Thyroid gland (tissue), 4 donors: ENCODE measurements around the gene MTA1. TPM values are rescaled to one million over a fixed set of nuclear protein-coding genes. Genes with fewer than 3 reads are reported as not detected.

Experiments used
- DNase-seq, 2 donors: peaks; one replicate each; pipeline ENCODE4 v3.0.0-alpha.2; 2019
- H3K27ac ChIP-seq, 3 donors: fragments of 200-600 bp; sonication (generic); 1 replicate in 2 of 3; 2 replicates in 1 of 3; pipeline ENCODE4 v1.5.1; 2016 to 2019; ENCODE audit warnings: mild to moderate bottlenecking in 1 of 3, moderate library complexity in 1 of 3
- H3K27me3 ChIP-seq: fragments of 200-600 bp; sonication (generic); one replicate; pipeline ENCODE4 v1.5.1; 2019
- H3K36me3 ChIP-seq, 2 donors: fragments of 200-600 bp; sonication (generic); one replicate each; pipeline ENCODE4 v1.5.1; 2016 to 2019
- H3K4me1 ChIP-seq, 2 donors: fragments of 200-600 bp; sonication (generic); one replicate each; pipeline ENCODE4 v1.5.1; 2017 to 2019
- H3K4me3 ChIP-seq, 3 donors: fragments of 200-600 bp; sonication (generic); replicated peaks in 1 of 3; 1 replicate in 2 of 3; 2 replicates in 1 of 3; pipeline ENCODE4 v1.5.1; 2016; ENCODE audit warnings: mild to moderate bottlenecking in 1 of 3
- H3K9me3 ChIP-seq: fragments of 200-600 bp; sonication (generic); one replicate; pipeline ENCODE4 v1.5.1; 2017
- POLR2A ChIP-seq, 2 donors: fragments of 450-650 bp; IDR thresholded peaks; one replicate each; pipeline ENCODE4 v1.6.1; 2017; ENCODE audit warnings: antibody characterized with exemption in 2 of 2, mild to moderate bottlenecking in 2 of 2, moderate library complexity in 1 of 2
- WGBS, 2 donors: methylation state at CpG; one replicate each; pipeline ENCODE4 v1.1.5; 2017; 5-methylcytosine and 5-hydroxymethylcytosine counted together
- intact Hi-C: fragments of 100-400 bp; cut with DNase I; formaldehyde crosslinking; loops from one replicate; pipeline ENCODE4 v1.15.1; 2023
- total RNA-seq, 4 donors: library from RNA; depleted of rRNA; stranded (reverse); fragments of >200 nt; gene quantifications; one replicate each; pipeline ENCODE4 v1.2.3, GENCODE V29; 2016
- TF ChIP-seq, protein P1 (sequence below), 6 experiments: fragments of 200-600 bp in 3 of 6; fragments of 450-650 bp in 3 of 6; sonication (generic) in 3 of 6; IDR thresholded peaks; one replicate each; pipeline ENCODE4 v1.5.1; 2016 to 2019; ENCODE audit warnings: antibody characterized with exemption in 6 of 6, mild to moderate bottlenecking in 2 of 6, inconsistent platforms in 1 of 6, moderate library complexity in 1 of 6

Gene MTA1
- total RNA-seq, 4 donors from 2014 or later: 66.2 to 111 (median 90.0) TPM

DNA sequence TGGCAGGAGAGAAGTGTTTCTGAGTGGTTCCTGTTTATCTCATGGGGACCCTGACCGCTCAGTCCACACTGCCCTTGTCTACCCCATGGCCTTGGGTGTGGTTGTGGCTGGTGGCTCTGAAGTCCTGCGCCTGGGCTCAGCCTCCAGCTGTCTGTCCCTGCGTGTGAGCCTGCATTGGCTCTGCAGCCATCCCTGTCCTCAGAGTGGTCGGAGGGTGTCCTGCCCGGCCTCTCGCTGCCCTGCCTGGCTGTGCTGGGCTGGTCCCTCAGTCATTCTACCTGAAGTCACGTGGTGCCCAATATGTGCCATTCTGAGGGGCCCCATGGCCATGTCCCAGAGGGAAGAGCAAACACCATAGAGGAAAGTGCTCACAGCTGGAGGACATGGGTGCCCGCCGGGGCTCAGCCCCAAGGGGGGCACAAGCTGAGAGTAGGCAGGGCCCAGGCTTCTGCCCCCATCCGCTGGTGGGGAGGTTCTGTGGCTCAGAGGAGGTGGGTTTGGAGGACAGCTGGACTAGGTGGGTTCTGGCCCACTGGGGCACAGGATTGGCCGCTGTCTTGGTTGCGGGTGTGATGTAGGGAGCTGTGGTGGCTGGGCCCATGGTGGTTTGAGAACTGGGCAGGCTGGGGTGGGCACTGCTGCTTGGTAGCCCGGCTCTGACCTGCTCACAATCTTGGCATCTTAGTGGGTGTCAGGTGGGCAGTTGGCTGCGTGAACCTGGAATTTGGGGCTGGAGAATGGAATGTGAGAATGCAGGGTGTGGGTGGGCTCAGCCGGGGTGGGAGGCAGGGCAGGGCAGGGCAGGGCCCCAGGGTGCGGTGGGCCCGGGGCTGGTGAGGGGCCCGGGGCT is 83.0 kb downstream of the MTA1 start:
- no peak for DNase-seq
- Histone ChIP-seq H3K36me3 (no peaks in the 10 kb centered on the region), H3K4me1 (no peaks in the 10 kb centered on the region), H3K4me3 (no peak overlapping the region), H3K27me3 (no peaks in the 10 kb centered on the region), H3K27ac (no peak overlapping the region), H3K9me3 (no peaks in the 10 kb centered on the region)
- TF ChIP-seq POLR2A (IDR thresholded peaks at IDR 0.05): no peak
- TF ChIP-seq, protein P1, sequence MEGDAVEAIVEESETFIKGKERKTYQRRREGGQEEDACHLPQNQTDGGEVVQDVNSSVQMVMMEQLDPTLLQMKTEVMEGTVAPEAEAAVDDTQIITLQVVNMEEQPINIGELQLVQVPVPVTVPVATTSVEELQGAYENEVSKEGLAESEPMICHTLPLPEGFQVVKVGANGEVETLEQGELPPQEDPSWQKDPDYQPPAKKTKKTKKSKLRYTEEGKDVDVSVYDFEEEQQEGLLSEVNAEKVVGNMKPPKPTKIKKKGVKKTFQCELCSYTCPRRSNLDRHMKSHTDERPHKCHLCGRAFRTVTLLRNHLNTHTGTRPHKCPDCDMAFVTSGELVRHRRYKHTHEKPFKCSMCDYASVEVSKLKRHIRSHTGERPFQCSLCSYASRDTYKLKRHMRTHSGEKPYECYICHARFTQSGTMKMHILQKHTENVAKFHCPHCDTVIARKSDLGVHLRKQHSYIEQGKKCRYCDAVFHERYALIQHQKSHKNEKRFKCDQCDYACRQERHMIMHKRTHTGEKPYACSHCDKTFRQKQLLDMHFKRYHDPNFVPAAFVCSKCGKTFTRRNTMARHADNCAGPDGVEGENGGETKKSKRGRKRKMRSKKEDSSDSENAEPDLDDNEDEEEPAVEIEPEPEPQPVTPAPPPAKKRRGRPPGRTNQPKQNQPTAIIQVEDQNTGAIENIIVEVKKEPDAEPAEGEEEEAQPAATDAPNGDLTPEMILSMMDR (IDR thresholded peaks at IDR 0.05): no peak
- intact Hi-C loops: no loop called here
- 81 to 90% methylated on average over 12 to 14 of the region's 18 CpGs for WGBS, 2 donors

DNA sequence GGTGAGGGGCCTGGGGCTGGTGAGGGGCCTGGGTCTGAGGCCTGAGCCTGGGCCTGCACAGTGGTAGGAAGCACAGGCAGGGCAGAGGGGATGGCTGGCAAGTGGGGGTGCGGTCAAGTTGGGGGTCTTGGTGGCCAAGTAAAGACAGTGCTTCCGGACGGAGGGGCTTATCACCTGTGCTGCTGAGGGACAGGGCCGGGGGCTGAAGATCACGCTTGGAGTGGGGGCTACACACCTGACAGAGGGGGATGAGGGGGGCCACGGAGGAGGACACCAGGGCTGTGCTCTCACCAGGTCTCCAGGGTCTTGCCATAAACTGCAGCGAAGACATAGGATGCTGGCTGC is 83.6 kb downstream of the MTA1 start:
- no peak for TF ChIP-seq POLR2A (IDR thresholded peaks at IDR 0.05)
- TF ChIP-seq, protein P1 (IDR thresholded peaks at IDR 0.05): no peak
- WGBS, 2 donors: 91 to 95% methylated on average over 7 of the region's 7 CpGs
- Histone ChIP-seq H3K9me3 (no peaks in the 10 kb centered on the region), H3K27me3 (no peaks in the 10 kb centered on the region), H3K4me1 (no peaks in the 10 kb centered on the region), H3K4me3 (no peak overlapping the region), H3K27ac (no peak overlapping the region), H3K36me3 (no peaks in the 10 kb centered on the region)
- no peak for DNase-seq
- intact Hi-C loops: no loop called here

DNA sequence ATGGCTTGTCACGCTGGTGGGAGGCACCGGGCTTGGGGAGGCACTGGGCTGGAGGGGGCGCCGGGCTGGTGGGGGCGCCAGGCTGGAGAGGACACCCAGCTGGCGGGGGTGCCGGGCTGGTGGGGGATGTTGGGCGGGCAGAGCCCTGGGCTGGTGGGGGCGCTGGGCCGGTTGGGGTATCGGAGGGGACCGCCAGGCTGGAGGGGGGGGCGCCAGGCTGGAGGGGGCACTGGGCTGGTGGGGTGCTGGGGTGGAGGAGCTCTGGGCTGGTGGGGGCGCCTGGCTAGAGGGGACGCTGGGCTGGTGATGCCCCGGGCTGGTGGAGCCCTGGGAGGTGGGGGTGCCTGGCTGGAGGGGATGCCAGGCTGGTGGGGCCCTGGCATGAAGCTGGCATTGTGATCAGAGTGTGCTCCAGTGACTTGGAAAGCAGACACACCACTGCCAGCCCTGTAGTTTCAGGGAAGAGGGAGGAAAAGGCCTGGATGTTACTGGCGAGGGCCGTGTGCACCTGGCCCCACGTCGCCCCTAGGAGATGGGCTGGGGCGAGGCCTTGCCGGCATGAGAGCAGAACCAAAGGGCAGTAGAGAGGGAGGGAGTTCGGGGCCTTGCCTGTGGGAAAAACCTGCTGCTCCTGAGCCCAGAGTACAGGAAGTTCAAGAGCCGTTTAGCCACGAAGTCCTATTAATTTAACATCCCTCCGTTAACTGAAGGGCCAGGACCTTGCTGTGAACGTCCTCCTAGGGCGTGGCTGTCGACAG is 84.5 kb downstream of the MTA1 start:
- Histone ChIP-seq H3K4me1 (no peaks in the 10 kb centered on the region), H3K9me3 (no peaks in the 10 kb centered on the region), H3K27ac (no peak overlapping the region), H3K4me3 (no peak overlapping the region), H3K36me3 (no peaks in the 10 kb centered on the region), H3K27me3 (no peaks in the 10 kb centered on the region)
- intact Hi-C loops: no loop called here
- TF ChIP-seq, protein P1 (IDR thresholded peaks at IDR 0.05): no peak
- no peak for TF ChIP-seq POLR2A (IDR thresholded peaks at IDR 0.05)
- DNase-seq: no peak
- 42 to 65% methylated on average over 15 to 25 of the region's 29 CpGs for WGBS, 2 donors

DNA sequence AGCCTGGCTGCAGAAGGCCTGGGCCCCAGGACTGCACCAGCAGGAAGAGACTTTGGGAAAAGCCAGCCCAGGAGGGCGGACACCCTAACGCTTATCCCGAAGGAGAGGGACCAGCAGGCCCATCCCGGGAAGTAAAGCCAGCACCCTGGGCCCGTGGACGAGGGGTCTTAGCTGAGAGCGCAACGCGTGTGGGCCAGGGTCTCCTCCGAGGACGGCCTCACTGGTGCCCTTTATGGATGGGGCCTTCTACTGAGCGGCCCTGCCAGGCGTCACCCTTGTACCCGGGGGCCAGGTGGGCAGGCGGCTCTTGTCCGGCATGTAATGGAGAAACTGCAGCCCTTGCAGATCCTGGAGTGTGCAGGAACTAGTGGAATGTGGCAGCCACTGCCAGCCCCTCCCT is 85.5 kb downstream of the MTA1 start:
- 88 to 90% methylated on average over 11 to 12 of the region's 16 CpGs for WGBS, 2 donors
- intact Hi-C loops: no loop called here
- H3K27me3 ChIP-seq: no peaks in the 10 kb centered on the region
- no peak for DNase-seq
- H3K4me3 ChIP-seq: no peak overlapping the region
- H3K36me3 ChIP-seq: no peaks in the 10 kb centered on the region
- no peaks in the 10 kb centered on the region for H3K4me1 ChIP-seq
- H3K9me3 ChIP-seq: no peaks in the 10 kb centered on the region
- TF ChIP-seq POLR2A (IDR thresholded peaks at IDR 0.05): no peak
- TF ChIP-seq, protein P1 (IDR thresholded peaks at IDR 0.05): no peak
- H3K27ac ChIP-seq: no peak overlapping the region

DNA sequence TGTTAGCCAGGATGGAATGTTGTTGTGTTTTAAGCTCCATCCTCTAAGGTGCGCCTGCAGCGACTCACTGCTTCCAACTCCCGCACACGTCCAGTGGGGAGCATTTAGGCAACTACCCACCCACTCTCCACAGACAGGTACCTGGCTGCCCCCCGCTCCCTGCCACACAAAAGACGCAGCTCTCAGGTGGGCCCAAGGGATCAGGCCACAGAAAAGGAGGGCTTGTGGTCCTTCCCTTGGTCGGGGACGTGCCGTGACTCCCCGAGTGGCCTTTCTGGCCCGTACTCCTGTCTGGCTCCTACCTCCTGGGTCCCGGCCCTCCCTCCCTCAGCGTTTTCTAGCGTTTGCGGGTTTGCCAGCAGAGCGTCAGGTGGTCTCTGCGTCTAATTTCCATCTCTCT is 87.6 kb downstream of the MTA1 start:
- Histone ChIP-seq H3K4me3 (no peak overlapping the region), H3K4me1 (no peaks in the 10 kb centered on the region), H3K9me3 (no peaks in the 10 kb centered on the region), H3K36me3 (no peaks in the 10 kb centered on the region), H3K27ac (no peak overlapping the region), H3K27me3 (no peaks in the 10 kb centered on the region)
- TF ChIP-seq, protein P1 (IDR thresholded peaks at IDR 0.05): no peak
- TF ChIP-seq POLR2A (IDR thresholded peaks at IDR 0.05): no peak
- DNase-seq: no peak
- WGBS, 2 donors: 70 to 72% methylated on average over 17 of the region's 17 CpGs
- intact Hi-C loops: no loop called here
